Myocyte (in vitro differentiated cells): Measurements from ENCODE around the gene MRPL20. TPM values are rescaled to one million over a fixed set of nuclear protein-coding genes. Genes with fewer than 3 reads are reported as not detected.

Experiments
- DNase-seq: peaks from one replicate; pipeline ENCODE4 v3.0.0-alpha.2; 2012; ENCODE audit warnings: low read depth
- total RNA-seq: library from RNA; depleted of rRNA; stranded (reverse); fragments of >200 nt; gene quantifications from 2 replicates; pipeline ENCODE4 v1.2.3, GENCODE V29; 2014

MRPL20 gene
- total RNA-seq, 1 donor from 2014 or later = 113 TPM

GRCh38 chr1:1366699-1367066 is 40.4 kb downstream of the MRPL20 start:
- no peak for DNase-seq

DNA sequence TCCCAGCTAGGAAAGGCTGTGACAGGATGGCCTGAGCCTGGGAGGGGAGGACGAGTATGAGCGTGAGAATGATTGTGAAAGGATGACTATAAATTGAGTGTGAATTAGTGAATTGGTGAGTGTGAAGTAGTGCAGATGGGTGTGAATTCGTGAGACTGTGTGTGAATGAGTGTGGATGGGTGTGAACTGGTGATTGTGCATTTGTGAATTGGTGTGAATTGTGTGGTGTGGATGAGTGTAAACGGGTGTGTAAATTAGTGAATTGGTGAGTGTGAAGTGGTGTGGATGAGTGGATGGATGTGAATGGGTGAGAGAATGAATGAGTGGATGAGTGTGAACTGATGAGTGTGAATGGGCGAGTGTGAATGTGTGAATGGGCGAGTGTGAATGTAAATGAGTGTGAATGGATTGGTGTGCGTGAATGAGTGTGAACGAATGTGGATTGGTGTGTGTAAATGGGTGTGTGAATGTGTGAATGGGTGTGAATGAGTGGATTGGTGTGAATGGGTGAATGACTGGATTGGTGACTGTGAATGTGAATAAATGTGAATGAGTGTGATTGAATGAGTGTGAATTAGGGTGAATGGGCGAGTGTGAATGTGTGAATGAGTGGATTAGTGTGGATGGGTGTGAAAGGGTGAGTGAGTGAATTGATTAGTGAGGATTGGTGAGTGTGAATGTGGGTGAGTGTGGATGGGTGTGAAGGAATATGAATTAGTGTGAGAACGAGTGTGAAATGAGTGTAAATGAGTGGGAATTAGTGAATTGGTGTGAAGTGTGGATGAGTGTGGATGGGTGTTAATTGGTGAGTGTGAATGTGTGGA is 41.0 kb downstream of the MRPL20 start:
- no peak for DNase-seq

DNA sequence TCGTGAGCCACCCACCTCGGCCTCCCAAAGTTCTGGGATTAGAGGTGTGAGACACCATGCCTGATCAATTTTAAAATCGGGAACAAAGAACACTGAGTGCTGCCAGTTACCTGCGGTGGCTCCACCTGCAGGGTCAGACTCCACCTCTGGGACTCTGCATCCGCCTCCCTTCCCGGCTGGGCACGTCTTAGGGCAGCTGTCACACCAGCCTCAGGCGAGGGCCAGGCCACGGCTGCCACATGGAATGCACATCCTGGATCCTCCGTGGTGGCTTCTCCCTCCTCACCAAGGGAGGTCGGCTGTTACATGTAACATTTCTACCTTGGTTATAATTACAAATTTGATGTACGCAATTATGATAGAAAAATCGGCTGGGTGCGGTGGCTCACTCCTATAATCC is 42.8 kb downstream of the MRPL20 start:
- peak; percentile 54 for DNase-seq

- peak; percentile 89 for DNase-seq
These were observed 45.1 kb downstream of the MRPL20 start for GRCh38 chr1:1361982-1362423.

- no peak for DNase-seq
These were observed 45.7 kb downstream of the MRPL20 start for GRCh38 chr1:1361233-1361981.

GRCh38 chr1:1360506-1361169 is 46.5 kb downstream of the MRPL20 start:
- DNase-seq = peak; percentile 99

- DNase-seq = peak; percentile 74
These were observed 47.2 kb downstream of the MRPL20 start for GRCh38 chr1:1359664-1360468.

GRCh38 chr1:1359308-1359663 is 47.8 kb downstream of the MRPL20 start:
- DNase-seq = peak; percentile 70

GRCh38 chr1:1358433-1359271 is 48.4 kb downstream of the MRPL20 start, which contains the start of gene MXRA8:
MXRA8 (minus strand) TSS chr1:1358555; CDS start chr1:1358504, 51 bp downstream.
- DNase-seq = peak; percentile 90

- DNase-seq = peak; percentile 39
These were observed 49.1 kb downstream of the MRPL20 start for GRCh38 chr1:1357871-1358432.

DNA sequence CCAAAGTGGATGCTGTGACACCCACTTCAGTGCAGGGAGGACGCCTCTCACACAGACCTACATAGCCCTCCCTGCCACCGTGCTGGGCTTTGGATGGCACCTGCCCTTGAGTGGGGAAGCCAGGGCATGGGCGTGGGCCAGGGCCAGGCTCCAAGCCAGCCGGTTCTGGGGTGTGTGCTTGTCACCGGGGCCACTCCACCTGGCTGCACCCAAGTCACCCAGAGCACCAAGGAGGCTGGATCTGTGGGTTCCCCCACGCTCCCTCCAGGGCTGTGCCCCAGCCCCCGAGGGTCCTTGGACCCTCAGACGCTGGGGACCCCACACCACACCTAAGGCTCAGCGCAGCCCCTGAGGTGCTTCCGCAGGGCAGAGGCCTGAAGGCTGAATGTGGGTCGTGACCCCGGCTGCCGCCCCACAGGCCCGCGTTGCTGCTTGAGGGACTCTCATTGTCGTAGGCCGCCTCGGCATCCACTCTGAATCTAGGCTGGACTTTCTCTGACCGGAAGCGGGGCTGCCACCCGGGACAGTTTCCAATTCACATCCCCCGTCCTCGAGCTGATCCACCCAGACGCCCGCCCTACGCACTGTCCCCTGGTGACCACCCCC is 50.2 kb downstream of the MRPL20 start:
- DNase-seq = peak; percentile 38

GRCh38 chr1:1356166-1356795 is 50.8 kb downstream of the MRPL20 start:
- DNase-seq = no peak

DNA sequence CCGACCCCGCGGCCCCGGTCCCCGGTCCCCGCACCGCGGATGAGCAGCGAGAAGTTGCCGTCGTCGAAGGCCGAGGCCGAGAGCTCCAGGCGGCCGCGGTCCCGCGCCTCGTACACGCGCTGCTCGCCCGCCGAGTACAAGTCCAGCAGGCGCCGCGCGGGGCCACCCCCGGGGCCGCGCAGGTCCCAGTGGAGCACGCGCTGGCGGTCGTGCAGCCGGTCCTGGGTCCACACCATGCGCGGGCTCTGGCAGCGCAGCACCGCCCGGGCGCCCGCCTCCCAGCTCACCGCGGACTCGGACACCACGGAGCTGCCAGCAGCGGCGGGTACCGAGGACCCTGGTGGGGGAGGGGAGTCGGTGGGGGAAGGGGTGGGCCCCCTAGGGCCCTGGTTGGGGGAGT is 51.7 kb downstream of the MRPL20 start:
- no peak for DNase-seq

DNA sequence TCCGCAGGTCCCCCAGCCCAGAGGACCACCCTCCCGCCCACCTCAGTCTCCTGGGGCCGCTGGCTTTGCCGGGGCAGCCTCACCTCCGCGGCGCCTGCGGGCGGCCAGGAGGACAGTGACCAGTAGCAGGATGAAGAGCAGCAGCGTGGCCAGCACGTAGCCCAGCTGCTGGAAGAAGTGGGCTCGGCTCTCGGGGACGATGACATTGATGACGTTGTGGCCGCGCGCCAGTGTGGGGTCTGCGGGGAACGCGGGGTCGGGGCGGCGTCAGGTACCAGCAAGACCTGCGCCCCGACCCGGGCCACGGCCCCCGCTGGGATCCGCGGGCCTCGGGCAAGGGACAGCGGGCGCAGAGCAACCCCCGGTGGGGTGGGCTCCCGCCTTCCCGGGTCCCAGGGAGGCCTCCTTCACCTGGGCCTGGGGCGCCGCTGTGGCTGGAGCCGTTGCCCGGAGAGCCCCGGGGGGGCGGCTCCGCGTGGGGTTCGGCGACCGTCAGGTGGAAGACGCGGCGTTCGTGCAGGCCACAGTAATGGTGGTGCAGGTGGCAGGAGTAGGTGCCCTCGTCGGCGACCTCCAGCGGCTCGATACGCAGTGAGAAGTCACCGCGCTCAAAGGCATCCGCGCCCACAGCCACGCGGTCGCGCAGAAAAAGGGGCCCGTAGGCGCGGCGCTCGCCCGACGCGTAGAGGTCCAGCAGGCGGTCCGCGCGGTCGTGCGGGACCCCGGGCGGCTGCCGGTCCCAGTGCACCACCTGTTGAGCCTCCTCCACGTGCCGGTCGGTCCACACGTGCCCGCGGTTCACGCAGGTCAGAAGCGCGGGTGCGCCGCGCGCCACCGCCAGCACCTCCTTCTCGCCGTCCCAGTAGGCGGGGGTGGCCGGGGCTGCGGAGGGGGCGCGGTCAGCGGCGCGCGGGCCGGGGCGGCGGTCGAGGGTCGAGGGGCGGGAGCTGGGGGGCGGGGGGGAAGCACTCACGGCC is 52.5 kb downstream of the MRPL20 start:
- DNase-seq = no peak

GRCh38 chr1:1353389-1354151 is 53.5 kb downstream of the MRPL20 start:
- DNase-seq = no peak

GRCh38 chr1:1352786-1353388 is 54.2 kb downstream of the MRPL20 start:
- DNase-seq = no peak
